Activated T-helper 2 cell treated with anti-CD3 and anti-CD28 coated beads, Interferon-gamma antibody, Interleukin-2, Interleukin-4, amounts not matched to agents 10 μg/mL and 5 μg/mL and 100 μg/mL, durations not matched to agents 14 hours and 24 hours and 36 hours (primary cell): ENCODE data around the gene PFKL. TPM values are rescaled to one million over a fixed set of nuclear protein-coding genes. Genes with fewer than 3 reads are reported as not detected.

ENCODE experiments used
- DNase-seq: peaks from one replicate; pipeline ENCODE4 v3.0.0; 2021; ENCODE audit warnings: low spot score
- H3K27ac Mint-ChIP-seq: one replicate; pipeline ENCODE4 v1.8.0; 2021; ENCODE audit warnings: mixed read lengths
- H3K27me3 Mint-ChIP-seq: one replicate; pipeline ENCODE4 v1.8.0; 2021; ENCODE audit warnings: low read depth, mixed read lengths
- H3K36me3 Mint-ChIP-seq: one replicate; pipeline ENCODE4 v1.8.0; 2021; ENCODE audit warnings: low read depth, mixed read lengths
- H3K4me1 Mint-ChIP-seq: one replicate; pipeline ENCODE4 v1.8.0; 2021; ENCODE audit warnings: low read depth, mixed read lengths
- H3K4me3 Mint-ChIP-seq: one replicate; pipeline ENCODE4 v1.8.0; 2021; ENCODE audit warnings: low read depth, mild to moderate bottlenecking, moderate library complexity, mixed read lengths
- H3K9me3 Mint-ChIP-seq: one replicate; pipeline ENCODE4 v1.8.0; 2021; ENCODE audit warnings: mixed read lengths
- intact Hi-C: fragments of 100-400 bp; cut with micrococcal nuclease; formaldehyde crosslinking; loops from one replicate; pipeline ENCODE4 v1.15.1; 2023
- total RNA-seq: library from RNA; stranded (reverse); gene quantifications from 2 replicates; pipeline ENCODE4 v1.2.3, GENCODE V29; 2022

PFKL gene
- total RNA-seq, 1 donor from 2014 or later: 156 TPM

GRCh38 chr21:44285138-44285992 lies 14.5 kb upstream of the PFKL start, which contains the start of gene AIRE:
TSS of gene AIRE (plus strand) at chr21:44285876. CDS start at chr21:44286007, 131 bp downstream.
- DNase-seq: no peak
- intact Hi-C loops: no loop called here
- Mint-ChIP-seq H3K27ac (no peak within 1 kb of the TSS), H3K4me3 (no peak within 1 kb of the TSS), H3K9me3 (no peaks in the 10 kb centered on the region), H3K4me1 (no peaks in the 10 kb centered on the region), H3K27me3 (peaks cover 3% of the 10 kb centered on the region), H3K36me3 (no peaks in the 10 kb centered on the region)

GRCh38 chr21:44286086-44286715 lies 13.7 kb upstream of the PFKL start:
- no peaks in the 10 kb centered on the region for H3K4me1 Mint-ChIP-seq
- DNase-seq: no peak
- H3K27ac Mint-ChIP-seq: no peak overlapping the region
- no peak overlapping the region for H3K4me3 Mint-ChIP-seq
- H3K27me3 Mint-ChIP-seq: peaks cover 3% of the 10 kb centered on the region
- no peaks in the 10 kb centered on the region for H3K36me3 Mint-ChIP-seq
- intact Hi-C loops: no loop called here
- H3K9me3 Mint-ChIP-seq: no peaks in the 10 kb centered on the region

- Mint-ChIP-seq H3K27ac (no peak overlapping the region), H3K36me3 (no peaks in the 10 kb centered on the region), H3K4me3 (no peak overlapping the region), H3K27me3 (peaks cover 3% of the 10 kb centered on the region), H3K9me3 (no peaks in the 10 kb centered on the region), H3K4me1 (no peaks in the 10 kb centered on the region)
- no peak for DNase-seq
- intact Hi-C loops: no loop called here
Observed at GRCh38 chr21:44286716-44287632, 12.9 kb upstream of the PFKL start.

DNA sequence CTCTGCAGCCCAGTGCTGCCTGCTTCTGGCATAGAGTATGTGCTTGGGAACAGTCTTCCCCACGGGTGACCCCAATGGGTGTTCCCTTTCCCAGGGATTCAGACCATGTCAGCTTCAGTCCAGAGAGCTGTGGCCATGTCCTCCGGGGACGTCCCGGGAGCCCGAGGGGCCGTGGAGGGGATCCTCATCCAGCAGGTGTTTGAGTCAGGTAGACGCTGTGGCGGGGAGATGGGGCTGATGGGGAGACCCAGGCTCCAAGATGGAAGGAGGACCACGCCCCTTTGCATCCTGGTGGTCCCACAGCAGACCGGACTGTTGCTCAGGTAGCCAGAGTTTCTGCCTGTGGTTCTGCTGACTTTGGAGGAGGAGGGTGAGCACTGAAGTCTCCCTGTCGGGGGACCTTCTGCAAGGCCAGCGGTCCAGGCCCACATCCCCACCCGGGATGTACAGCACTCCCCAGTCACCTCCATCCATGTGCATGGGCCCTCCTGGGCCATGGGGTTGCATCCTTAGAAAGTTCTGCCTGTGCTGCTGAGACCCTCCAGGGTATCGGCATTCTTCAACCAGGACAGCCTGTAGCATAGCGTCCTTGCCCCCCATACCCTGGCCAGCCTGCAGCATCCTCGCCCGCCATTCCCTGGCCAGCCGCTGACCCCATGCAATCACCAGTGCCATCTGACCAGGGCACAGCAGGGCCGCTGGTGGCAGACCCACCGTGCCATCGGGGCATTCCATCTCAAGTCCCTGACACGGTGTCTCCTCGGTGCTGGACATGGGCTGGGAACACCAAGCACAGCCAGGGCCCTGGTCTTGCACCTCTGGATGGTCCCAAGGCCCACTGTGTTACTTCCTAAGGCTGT lies 11.4 kb upstream of the PFKL start:
- no peaks in the 10 kb centered on the region for H3K9me3 Mint-ChIP-seq
- intact Hi-C loops: no loop called here
- no peaks in the 10 kb centered on the region for H3K36me3 Mint-ChIP-seq
- H3K27me3 Mint-ChIP-seq: peaks cover 3% of the 10 kb centered on the region
- no peak for DNase-seq
- no peak overlapping the region for H3K4me3 Mint-ChIP-seq
- H3K4me1 Mint-ChIP-seq: no peaks in the 10 kb centered on the region
- H3K27ac Mint-ChIP-seq: no peak overlapping the region

DNA sequence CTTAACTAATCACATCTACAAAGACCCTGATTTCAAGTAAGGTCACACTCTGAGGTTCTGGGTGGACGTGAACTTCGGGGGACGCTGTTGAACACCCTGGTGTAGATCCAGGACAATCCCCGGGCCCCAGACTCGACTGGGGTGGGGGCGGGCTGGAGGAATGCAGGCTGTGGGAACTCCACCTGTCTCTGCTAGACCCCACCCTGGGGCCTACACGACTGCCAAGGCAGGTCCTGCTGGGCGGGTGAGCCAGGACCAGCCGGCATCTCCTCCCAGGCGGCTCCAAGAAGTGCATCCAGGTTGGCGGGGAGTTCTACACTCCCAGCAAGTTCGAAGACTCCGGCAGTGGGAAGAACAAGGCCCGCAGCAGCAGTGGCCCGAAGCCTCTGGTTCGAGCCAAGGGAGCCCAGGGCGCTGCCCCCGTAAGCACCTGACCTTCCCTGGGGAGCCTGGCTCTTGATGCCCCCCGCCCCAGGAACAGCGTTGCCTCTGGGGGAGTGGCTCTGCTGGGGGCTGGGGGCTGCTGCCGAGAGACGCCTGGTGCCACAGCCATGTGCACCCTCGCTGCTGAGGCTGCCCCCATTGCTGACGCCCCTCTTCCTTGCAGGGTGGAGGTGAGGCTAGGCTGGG lies 10.4 kb upstream of the PFKL start:
- no peaks in the 10 kb centered on the region for H3K4me1 Mint-ChIP-seq
- intact Hi-C loops: no loop called here
- DNase-seq: no peak
- no peak overlapping the region for H3K4me3 Mint-ChIP-seq
- H3K9me3 Mint-ChIP-seq: no peaks in the 10 kb centered on the region
- H3K27ac Mint-ChIP-seq: no peak overlapping the region
- no peaks in the 10 kb centered on the region for H3K36me3 Mint-ChIP-seq
- no peaks in the 10 kb centered on the region for H3K27me3 Mint-ChIP-seq

DNA sequence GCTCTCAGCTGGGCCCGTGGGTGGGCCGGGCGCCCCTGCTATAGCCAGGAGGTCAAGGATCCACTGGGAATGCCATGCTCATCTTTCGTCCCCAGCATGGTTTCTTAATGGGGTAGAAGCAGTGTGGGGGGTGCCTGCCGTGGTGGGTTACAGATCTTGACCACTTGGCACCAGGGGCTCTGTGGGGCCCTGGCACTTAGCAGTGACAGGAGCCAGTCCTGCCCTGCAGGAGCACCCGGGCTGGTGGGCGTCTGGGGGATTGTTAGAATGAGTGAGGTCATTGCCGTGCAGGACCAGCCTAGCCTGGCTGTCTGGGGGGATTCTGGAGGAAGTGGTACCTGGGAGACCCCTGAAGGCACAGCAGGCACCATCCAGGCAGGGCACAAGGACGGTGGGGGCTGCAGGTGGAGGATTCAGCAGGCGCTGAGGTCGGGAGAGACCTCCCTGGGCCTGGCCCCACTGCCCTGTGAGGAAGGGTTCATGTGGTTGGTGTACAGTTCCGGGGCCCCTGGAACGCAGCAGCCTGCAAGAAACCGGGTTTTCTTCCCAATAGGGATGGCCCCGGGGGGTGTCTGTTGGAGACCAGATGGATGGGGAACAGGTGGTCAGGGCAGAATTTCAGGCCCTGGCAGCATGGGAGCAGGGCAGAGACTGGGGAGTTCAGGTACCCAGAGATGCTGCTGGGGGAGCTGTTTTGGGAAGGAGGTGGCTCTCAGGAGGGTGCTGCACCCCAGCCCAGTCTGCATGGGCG lies 9.4 kb upstream of the PFKL start:
- H3K4me1 Mint-ChIP-seq: no peaks in the 10 kb centered on the region
- DNase-seq: no peak
- H3K27me3 Mint-ChIP-seq: no peaks in the 10 kb centered on the region
- intact Hi-C loops: no loop called here
- H3K27ac Mint-ChIP-seq: no peak overlapping the region
- H3K36me3 Mint-ChIP-seq: no peaks in the 10 kb centered on the region
- no peak overlapping the region for H3K4me3 Mint-ChIP-seq
- no peaks in the 10 kb centered on the region for H3K9me3 Mint-ChIP-seq

DNA sequence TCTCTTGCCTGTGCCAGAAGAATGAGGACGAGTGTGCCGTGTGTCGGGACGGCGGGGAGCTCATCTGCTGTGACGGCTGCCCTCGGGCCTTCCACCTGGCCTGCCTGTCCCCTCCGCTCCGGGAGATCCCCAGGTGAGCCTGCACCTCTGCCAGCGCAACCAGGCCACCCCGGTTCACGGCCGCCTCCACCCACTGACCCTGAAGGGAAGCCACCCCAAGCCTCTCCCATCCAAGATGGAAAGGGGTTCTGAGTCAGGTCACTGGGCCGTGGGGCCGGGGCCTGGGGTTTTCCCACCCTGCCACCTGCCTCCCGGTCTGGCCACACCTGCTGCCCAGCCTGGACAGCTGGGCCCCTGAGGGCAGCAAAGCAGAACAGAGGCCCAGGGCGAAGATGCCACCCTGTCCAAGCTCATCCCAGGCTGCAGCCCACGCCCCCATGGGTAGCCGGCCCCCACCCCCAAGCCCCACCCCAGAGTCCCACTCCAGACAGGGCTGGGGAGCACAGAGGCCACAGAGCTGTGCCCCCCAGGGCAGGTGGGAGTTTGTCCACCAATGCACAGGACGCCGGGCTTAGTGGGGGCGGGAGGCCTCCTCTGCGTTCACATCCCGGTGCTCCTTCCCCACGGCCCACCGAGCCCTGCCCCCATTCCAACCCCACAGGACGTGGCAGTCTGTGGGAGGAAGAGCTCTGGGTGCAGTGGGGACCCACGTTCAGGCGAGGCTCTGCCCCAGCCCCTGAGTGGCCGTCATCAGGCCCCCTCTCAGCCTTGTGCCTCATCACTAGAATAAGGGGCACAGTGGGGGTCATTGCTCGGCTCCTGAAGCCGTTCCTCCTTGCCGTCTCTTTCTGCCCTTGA lies 8.5 kb upstream of the PFKL start:
- H3K9me3 Mint-ChIP-seq: no peaks in the 10 kb centered on the region
- H3K27ac Mint-ChIP-seq: no peak overlapping the region
- DNase-seq: no peak
- H3K4me3 Mint-ChIP-seq: no peak overlapping the region
- no peaks in the 10 kb centered on the region for H3K4me1 Mint-ChIP-seq
- no peaks in the 10 kb centered on the region for H3K36me3 Mint-ChIP-seq
- intact Hi-C loops: no loop called here
- H3K27me3 Mint-ChIP-seq: no peaks in the 10 kb centered on the region

- H3K4me1 Mint-ChIP-seq: no peaks in the 10 kb centered on the region
- no peaks in the 10 kb centered on the region for H3K36me3 Mint-ChIP-seq
- no peak overlapping the region for H3K27ac Mint-ChIP-seq
- DNase-seq: no peak
- intact Hi-C loops: no loop called here
- no peaks in the 10 kb centered on the region for H3K27me3 Mint-ChIP-seq
- H3K4me3 Mint-ChIP-seq: peak overlapping the region; percentile 55
- no peaks in the 10 kb centered on the region for H3K9me3 Mint-ChIP-seq
Observed at GRCh38 chr21:44291936-44292811, 7.7 kb upstream of the PFKL start.

DNA sequence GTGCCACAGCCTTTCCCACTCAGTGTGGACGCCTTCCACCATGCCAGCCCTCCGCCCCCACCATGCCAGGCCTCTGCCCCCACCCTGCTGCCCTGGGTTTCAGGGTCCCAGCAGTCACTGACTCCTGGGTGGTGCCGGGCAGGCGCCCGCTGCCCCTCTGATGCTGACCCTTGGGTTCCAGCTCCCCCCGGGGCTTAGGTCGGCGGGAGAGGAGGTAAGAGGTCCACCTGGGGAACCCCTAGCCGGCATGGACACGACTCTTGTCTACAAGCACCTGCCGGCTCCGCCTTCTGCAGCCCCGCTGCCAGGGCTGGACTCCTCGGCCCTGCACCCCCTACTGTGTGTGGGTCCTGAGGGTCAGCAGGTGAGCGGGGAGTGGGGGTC lies 7.0 kb upstream of the PFKL start:
- H3K27me3 Mint-ChIP-seq: no peaks in the 10 kb centered on the region
- peaks cover under 1% of the 10 kb centered on the region for H3K4me1 Mint-ChIP-seq
- no peak for DNase-seq
- H3K36me3 Mint-ChIP-seq: no peaks in the 10 kb centered on the region
- no peaks in the 10 kb centered on the region for H3K9me3 Mint-ChIP-seq
- intact Hi-C loops: no loop called here
- H3K27ac Mint-ChIP-seq: no peak overlapping the region
- no peak overlapping the region for H3K4me3 Mint-ChIP-seq

DNA sequence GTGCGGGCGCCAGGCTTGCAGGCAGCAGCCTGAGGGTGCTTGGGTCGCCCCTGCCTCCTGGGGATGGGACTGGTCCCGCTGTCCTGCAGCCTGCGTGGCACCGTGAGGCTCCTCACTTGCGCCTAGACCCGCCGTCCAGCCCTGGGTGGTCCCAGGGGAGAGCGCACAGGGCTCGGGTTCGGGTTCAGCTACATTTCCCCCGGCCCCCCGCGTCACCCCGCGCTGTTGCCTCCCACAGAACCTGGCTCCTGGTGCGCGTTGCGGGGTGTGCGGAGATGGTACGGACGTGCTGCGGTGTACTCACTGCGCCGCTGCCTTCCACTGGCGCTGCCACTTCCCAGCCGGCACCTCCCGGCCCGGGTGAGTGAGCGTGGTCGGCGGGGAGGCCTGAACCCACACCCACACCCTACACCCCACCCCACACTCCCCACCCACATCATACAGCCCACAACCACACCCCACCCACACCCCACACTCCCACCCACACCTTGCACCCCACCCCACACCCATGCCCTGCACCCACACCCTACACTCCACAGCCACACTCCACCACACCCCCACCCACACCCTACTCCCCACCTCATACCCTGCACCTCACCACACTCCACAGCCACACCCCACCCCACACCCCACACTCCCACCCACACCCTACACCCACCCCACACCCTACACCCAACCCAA lies 6.2 kb upstream of the PFKL start:
- Mint-ChIP-seq H3K4me1 (peaks cover 9% of the 10 kb centered on the region), H3K9me3 (no peaks in the 10 kb centered on the region), H3K4me3 (no peak overlapping the region), H3K36me3 (no peaks in the 10 kb centered on the region), H3K27me3 (no peaks in the 10 kb centered on the region), H3K27ac (no peak overlapping the region)
- intact Hi-C loops: no loop called here
- peak; percentile 26 for DNase-seq
